Hippocampal formation (tissue), 2 donors: Measurements from ENCODE around the gene ATP8A1.
A peak's percentile ranks its signal among the peaks of the same experiment; 100 is the strongest.

Experiments used
- DNase-seq, 2 donors: peaks; one replicate each; lab custom pipeline; 2025; lab: John Stamatoyannopoulos, UW

Gene ATP8A1

GRCh38 chr4:42568610-42569207 is 88.2 kb downstream of the ATP8A1 start:
- DNase-seq = peak; percentile 59 to 86

GRCh38 chr4:42566835-42567234 is 90.1 kb downstream of the ATP8A1 start:
- no peak for DNase-seq

DNA sequence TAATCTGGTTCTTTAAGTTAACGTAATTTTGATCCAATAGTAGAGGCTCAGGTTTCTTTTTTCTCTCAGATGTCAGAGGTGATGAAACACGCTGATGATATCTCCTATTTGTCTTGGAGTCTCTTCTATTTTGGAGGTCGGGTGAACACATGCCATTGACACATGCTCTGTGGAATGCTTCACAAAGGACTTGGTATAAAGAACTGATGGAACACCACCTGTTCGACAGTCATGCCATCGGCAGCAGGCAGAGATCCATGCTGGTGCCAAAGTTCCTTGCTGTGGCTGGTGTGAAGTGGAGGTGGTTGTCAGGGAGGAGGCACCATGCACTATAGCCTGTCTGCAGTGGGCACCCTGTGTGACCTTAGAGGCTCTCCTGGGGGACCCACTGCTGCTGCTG is 94.9 kb downstream of the ATP8A1 start:
- DNase-seq = no peak

DNA sequence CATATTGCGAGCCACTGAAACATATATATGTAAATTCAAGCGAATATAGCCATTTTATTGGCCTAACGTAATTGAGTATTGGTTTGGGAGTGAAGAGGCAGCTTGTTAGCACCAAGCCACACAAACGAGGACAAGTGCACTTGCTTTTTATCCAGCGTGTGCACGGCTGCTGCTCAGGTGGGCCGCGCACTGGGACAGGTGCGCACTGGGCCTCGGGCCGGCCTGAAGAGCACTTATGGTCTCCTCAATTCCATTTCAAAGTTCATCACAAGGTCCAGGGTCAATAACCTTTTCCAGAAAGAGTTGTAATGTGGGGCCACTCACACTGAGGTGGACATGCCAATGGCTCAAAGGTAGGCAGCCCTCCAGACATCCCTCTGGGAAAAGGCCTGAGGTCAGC is 95.9 kb downstream of the ATP8A1 start:
- no peak for DNase-seq

DNA sequence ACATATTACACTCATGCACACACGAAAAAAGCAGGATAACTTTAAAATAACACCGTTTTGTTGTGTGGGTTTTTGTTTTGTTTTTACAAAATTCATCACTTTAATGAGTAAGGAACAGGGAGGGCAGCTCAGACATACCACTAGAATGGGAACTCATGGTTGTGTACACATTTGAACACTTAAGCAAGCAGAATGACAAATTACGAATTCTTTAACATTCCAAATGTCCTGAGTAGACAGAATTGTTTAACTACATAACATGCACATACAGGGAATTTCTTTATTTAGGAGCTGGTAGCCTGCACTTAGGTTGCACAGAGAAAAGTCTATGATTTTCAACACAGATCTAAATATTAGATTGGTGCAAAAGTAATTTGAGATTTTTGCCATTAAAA is 96.4 kb downstream of the ATP8A1 start:
- DNase-seq = no peak

- DNase-seq = no peak
Observed at GRCh38 chr4:42558156-42558555, 98.7 kb downstream of the ATP8A1 start.

- DNase-seq = no peak
Observed at GRCh38 chr4:42555828-42556227, 101.1 kb downstream of the ATP8A1 start.

DNA sequence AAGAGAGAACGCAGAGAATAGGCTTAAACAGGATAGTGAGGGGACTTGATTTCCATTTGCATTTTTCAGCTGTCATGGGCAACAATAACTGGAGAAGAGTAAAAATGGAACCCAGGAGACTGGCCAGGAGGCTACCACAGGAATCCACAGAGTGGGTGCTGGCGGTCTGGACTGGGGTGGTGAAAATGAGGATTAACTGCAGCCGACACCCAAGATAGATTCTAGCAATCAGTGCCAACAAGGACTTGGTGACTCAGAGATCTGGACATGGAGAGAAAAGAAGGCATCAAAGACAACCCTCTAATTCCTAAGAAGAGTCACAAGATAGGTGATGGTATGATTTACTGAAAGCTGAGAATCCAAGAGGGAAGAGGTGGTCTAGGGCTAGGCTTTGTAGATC is 102.8 kb downstream of the ATP8A1 start:
- no peak for DNase-seq

GRCh38 chr4:42549896-42550295 is 107.0 kb downstream of the ATP8A1 start:
- no peak for DNase-seq

GRCh38 chr4:42547805-42548204 is 109.1 kb downstream of the ATP8A1 start:
- no peak for DNase-seq

DNA sequence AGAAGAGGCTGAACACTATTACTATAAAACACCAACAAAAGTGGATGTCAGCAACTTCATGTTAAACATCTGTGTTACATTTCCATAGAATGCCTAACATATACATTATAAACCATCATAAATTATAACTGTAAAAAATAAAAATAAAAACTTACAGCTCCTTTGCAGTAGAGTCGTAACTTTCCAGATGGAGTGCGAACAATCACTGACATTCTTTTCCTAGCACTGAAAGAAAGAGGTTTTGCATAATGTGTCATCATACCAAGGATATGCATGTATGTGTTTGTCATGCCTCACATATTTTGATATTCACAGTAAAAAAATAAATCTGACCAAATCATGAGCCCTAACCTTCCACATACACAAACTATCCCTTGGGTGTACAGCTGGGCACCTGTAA is 113.1 kb downstream of the ATP8A1 start:
- DNase-seq = no peak

GRCh38 chr4:42543126-42543525 is 113.8 kb downstream of the ATP8A1 start:
- no peak for DNase-seq

GRCh38 chr4:42541647-42542046 is 115.3 kb downstream of the ATP8A1 start:
- DNase-seq = no peak

DNA sequence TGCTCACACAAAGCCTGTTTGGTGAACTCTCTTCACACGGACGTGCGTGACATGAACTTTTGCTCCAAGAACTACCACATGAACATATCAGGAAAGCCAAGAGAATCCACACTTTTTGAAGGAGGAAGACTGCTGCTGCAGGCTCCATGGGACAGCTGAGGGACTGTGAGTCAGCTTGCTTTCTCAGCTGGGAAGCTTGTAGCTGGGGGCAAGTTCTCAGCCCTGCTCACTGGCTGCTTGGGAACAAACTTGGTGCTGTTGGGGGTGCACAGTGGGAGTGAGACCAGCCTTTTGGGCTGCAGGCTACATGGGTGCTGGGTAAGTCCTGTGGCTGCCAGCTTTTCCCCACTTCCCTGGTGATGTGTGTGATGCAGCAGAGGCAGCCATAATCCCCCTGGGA is 123.9 kb downstream of the ATP8A1 start:
- DNase-seq = no peak

DNA sequence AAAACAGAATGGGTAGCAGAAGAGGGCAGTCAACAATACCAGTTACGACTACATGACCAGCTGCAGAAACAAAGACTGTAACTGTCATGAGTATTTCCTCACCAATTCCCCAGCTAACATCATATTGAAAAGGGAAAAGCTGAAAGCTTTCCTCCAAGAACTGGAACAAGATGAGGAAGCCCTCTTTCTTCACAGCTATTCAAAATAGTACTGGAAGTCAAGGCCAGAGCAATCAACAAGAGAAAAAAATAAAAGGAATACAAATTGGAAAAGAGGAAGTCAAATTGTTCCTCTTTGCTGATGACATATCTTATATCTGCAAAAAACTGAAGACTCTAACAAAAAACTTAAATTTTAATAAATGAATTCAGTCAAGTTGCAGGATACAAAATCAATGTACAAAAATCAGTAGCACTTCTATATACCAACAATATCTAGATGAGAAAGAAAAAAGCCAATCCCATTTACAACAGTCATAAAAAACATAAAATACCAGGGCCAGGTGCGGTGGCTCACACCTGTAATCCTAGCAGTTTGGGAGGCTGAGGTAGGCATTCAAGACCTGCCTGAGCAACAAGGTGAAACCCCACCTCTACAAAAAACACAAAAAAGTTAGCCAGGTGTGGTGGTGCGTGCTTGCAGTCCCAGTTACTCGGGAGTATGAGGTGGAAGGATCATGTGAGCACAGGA is 125.4 kb downstream of the ATP8A1 start:
- DNase-seq = no peak

DNA sequence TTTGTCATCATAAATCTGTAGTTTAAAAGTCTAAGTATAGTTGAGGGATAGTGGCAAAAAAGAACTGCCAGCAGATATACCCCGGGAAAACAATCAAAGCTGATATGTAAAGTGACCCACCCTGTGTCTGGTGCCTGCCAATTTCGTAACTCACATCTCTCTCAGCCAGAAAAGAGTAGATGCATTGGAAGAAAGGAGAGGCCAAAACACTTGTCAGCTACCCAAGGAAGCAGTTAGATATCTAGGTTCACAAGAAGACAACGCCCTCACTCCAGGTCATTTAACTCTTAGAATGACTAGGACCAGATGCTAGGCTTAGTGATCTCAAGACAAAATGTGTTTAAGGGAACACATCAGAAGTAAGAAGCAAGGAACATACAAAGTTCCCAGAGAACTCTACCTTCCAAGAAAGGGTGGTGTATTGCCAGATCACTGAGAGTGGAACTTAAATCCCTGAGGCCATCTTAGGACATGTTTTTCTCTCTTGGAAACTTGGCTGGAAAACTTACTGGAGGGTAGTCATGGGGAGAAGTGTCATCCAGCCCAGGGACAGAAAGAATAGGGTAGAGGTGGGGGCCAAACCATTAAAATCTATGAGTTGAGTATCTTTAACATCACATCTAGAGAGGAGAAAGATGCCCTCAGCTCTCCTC is 133.7 kb downstream of the ATP8A1 start:
- no peak for DNase-seq

GRCh38 chr4:42519803-42520417 is 137.0 kb downstream of the ATP8A1 start:
- peak in 1 of 2 donors; percentile 36 for DNase-seq

DNA sequence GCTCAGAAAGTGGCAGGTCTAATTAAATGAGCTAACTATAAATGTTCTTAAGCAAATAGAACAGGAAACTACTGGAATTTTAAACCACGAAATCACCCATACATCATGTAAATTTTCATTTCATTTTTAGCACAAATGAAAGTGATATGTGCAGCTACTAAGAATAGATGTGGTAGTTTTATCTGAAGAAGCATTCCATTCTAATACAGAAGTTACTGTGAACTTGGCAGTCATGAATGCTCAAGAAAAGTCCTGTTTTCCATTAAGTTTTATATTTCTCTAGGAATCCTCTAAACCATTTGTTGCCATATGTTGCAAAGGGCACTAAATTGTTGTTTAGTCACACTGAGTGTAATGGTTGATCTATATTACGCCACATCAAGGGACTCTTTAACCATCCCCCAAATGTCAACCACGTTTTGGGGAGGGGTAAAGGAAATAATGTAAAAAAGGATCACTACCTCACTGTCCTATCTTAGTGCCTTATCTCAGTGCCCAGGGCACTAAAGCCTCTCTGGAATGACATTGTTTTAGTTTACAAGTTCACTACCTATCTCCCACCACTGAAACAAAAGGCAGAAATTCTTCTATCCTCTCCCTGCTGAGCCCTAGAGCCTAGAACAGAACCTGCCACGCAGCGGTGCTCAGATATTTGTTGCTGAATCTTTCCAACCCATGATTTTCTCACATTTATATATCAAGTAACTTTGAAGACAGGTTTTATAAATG is 141.6 kb downstream of the ATP8A1 start:
- no peak for DNase-seq

GRCh38 chr4:42513748-42514492 is 143.0 kb downstream of the ATP8A1 start:
- DNase-seq = no peak

- no peak for DNase-seq
Observed at GRCh38 chr4:42512226-42512625, 144.7 kb downstream of the ATP8A1 start.

DNA sequence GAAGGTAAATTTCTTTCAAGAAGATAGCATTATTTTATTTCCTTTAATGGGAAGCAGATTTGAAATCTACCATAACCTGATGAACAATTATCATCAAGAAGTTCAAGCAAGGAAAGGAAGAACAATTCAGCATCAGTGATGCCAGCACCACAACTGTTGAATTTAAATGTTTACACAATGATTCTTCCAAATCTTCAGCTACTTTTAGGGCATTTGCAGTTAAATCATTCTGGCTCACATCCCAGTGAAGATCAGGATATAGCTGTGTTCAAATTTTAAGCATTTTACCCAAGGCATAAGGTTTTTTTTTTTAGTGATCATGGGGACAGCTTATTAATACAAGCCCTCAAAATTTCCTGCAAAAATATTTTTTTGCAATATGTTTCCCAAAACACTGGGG is 146.7 kb downstream of the ATP8A1 start:
- DNase-seq = no peak
